Chondrocyte (in vitro differentiated cells): ENCODE results near the gene FUBP3. TPM values are rescaled to one million over a fixed set of nuclear protein-coding genes. Genes with fewer than 3 reads are reported as not detected.

Experiments
- DNase-seq: peaks from one replicate; pipeline ENCODE4 v3.0.0; 2021; ENCODE audit warnings: mixed read lengths, low spot score
- H3K27ac Mint-ChIP-seq: one replicate; pipeline ENCODE4 v1.8.0; 2021; ENCODE audit warnings: mild to moderate bottlenecking, moderate library complexity, mixed read lengths; ENCODE audit not compliant: unreplicated experiment
- H3K27me3 Mint-ChIP-seq: 2 replicates; pipeline ENCODE4 v1.8.0; 2021; ENCODE audit warnings: low read depth, mixed read lengths
- H3K36me3 Mint-ChIP-seq: 2 replicates; pipeline ENCODE4 v1.8.0; 2021; ENCODE audit warnings: low read depth, mixed read lengths
- H3K4me1 Mint-ChIP-seq: 2 replicates; pipeline ENCODE4 v1.8.0; 2021; ENCODE audit warnings: low read depth, mild to moderate bottlenecking, mixed read lengths
- H3K4me3 Mint-ChIP-seq: one replicate; pipeline ENCODE4 v1.8.0; 2021; ENCODE audit warnings: mild to moderate bottlenecking, moderate library complexity, mixed read lengths; ENCODE audit not compliant: unreplicated experiment
- H3K9me3 Mint-ChIP-seq: 2 replicates; pipeline ENCODE4 v1.8.0; 2021; ENCODE audit warnings: low read depth, mixed read lengths
- CTCF ChIP-seq: fragments of 200-600 bp; sonication (generic); IDR thresholded peaks from 2 replicates; pipeline ENCODE4 v1.5.0; 2021; ENCODE audit warnings: antibody characterized with exemption, mild to moderate bottlenecking, moderate library complexity
- total RNA-seq: library from RNA; stranded (reverse); gene quantifications from 3 replicates; pipeline ENCODE4 v1.2.1, GENCODE V29; 2021

The FUBP3 gene
- total RNA-seq, 1 donor from 2014 or later: 52.8 TPM

- no peak for TF ChIP-seq CTCF
- Mint-ChIP-seq H3K27me3 (no peaks in the 10 kb centered on the region), H3K9me3 (no peaks in the 10 kb centered on the region), H3K4me3 (no peak overlapping the region), H3K27ac (no peak overlapping the region), H3K4me1 (no peaks in the 10 kb centered on the region), H3K36me3 (peaks cover 37% of the 10 kb centered on the region)
- no peak for DNase-seq
Observed at GRCh38 chr9:130631331-130632080, 52.1 kb downstream of the FUBP3 start.

- no peak for DNase-seq
- Mint-ChIP-seq H3K4me3 (no peak overlapping the region), H3K27me3 (no peaks in the 10 kb centered on the region), H3K27ac (no peak overlapping the region), H3K9me3 (no peaks in the 10 kb centered on the region), H3K36me3 (peaks cover 36% of the 10 kb centered on the region), H3K4me1 (no peaks in the 10 kb centered on the region)
- no peak for TF ChIP-seq CTCF
Observed at GRCh38 chr9:130632081-130632710, 52.8 kb downstream of the FUBP3 start.

- H3K9me3 Mint-ChIP-seq: no peaks in the 10 kb centered on the region
- no peak for TF ChIP-seq CTCF
- H3K36me3 Mint-ChIP-seq: peaks cover 33% of the 10 kb centered on the region
- no peaks in the 10 kb centered on the region for H3K4me1 Mint-ChIP-seq
- DNase-seq: no peak
- no peak overlapping the region for H3K27ac Mint-ChIP-seq
- no peaks in the 10 kb centered on the region for H3K27me3 Mint-ChIP-seq
- no peak overlapping the region for H3K4me3 Mint-ChIP-seq
Observed at GRCh38 chr9:130632841-130633240, 53.5 kb downstream of the FUBP3 start.

- peaks cover 36% of the 10 kb centered on the region for H3K36me3 Mint-ChIP-seq
- no peaks in the 10 kb centered on the region for H3K4me1 Mint-ChIP-seq
- no peaks in the 10 kb centered on the region for H3K27me3 Mint-ChIP-seq
- TF ChIP-seq CTCF: no peak
- no peak overlapping the region for H3K4me3 Mint-ChIP-seq
- no peaks in the 10 kb centered on the region for H3K9me3 Mint-ChIP-seq
- no peak for DNase-seq
- H3K27ac Mint-ChIP-seq: no peak overlapping the region
Observed at GRCh38 chr9:130633336-130634190, 54.2 kb downstream of the FUBP3 start.

GRCh38 chr9:130634191-130634768 lies 54.9 kb downstream of the FUBP3 start:
- Mint-ChIP-seq H3K4me1 (no peaks in the 10 kb centered on the region), H3K4me3 (no peak overlapping the region), H3K9me3 (no peaks in the 10 kb centered on the region), H3K27ac (no peak overlapping the region), H3K36me3 (peaks cover 37% of the 10 kb centered on the region), H3K27me3 (no peaks in the 10 kb centered on the region)
- TF ChIP-seq CTCF: no peak
- DNase-seq: no peak
